Natural killer cell (primary cell): Measurements from ENCODE around the gene ARHGEF16. TPM values are rescaled to one million over a fixed set of nuclear protein-coding genes. Genes with fewer than 3 reads are reported as not detected.

Experiments used
- ATAC-seq, 3 donors: fragments of 150-1000 bp in 2 of 3; fragments of 200-7000 bp in 1 of 3; cut with Tn5 transposase; 1 replicate in 1 of 3; 2 replicates in 2 of 3; pipeline ENCODE4 v1.10.0; 2021; ENCODE audit warnings: mild to moderate bottlenecking in 2 of 3, moderate library complexity in 2 of 3
- DNase-seq, 2 donors: peaks; one replicate each; pipeline versions ENCODE4 v3.0.0 to v3.0.0-alpha.2; 2013 to 2021; ENCODE audit warnings: mixed read lengths in 1 of 2
- H3K27ac ChIP-seq: one replicate; pipeline ENCODE4 v1.5.1; 2013; ENCODE audit warnings: mild to moderate bottlenecking, low read length
- H3K27me3 ChIP-seq: one replicate; pipeline ENCODE4 v1.6.1; 2013; ENCODE audit warnings: low read length; ENCODE audit not compliant: control insufficient read depth, insufficient read depth
- H3K36me3 ChIP-seq: one replicate; pipeline ENCODE4 v1.6.1; 2013; ENCODE audit warnings: low read length; ENCODE audit not compliant: control insufficient read depth, insufficient read depth
- H3K4me1 ChIP-seq: one replicate; pipeline ENCODE4 v1.6.1; 2013; ENCODE audit warnings: low read length; ENCODE audit not compliant: control insufficient read depth, insufficient read depth
- H3K4me3 ChIP-seq: one replicate; pipeline ENCODE4 v1.5.1; 2013; ENCODE audit warnings: low read length
- H3K9me3 ChIP-seq: one replicate; pipeline ENCODE4 v1.6.1; 2013; ENCODE audit warnings: low read length; ENCODE audit not compliant: control insufficient read depth, insufficient read depth
- H3K27ac Mint-ChIP-seq, 2 donors: one replicate each; pipeline ENCODE4 v1.8.0; 2022; ENCODE audit warnings: mild to moderate bottlenecking in 2 of 2, mixed read lengths in 2 of 2, moderate library complexity in 1 of 2
- H3K27me3 Mint-ChIP-seq, 2 donors: one replicate each; pipeline ENCODE4 v1.8.0; 2022; ENCODE audit warnings: low read depth in 2 of 2, mixed read lengths in 2 of 2
- H3K36me3 Mint-ChIP-seq: one replicate; pipeline ENCODE4 v1.8.0; 2022; ENCODE audit warnings: mixed read lengths
- H3K4me1 Mint-ChIP-seq, 2 donors: one replicate each; pipeline ENCODE4 v1.8.0; 2022; ENCODE audit warnings: mixed read lengths in 2 of 2
- H3K4me3 Mint-ChIP-seq: one replicate; pipeline ENCODE4 v1.8.0; 2022; ENCODE audit warnings: mild to moderate bottlenecking, moderate library complexity, mixed read lengths
- H3K9me3 Mint-ChIP-seq, 2 donors: one replicate each; pipeline ENCODE4 v1.8.0; 2022; ENCODE audit warnings: mixed read lengths in 2 of 2
- CTCF ChIP-seq: fragments of 200-600 bp; IDR thresholded peaks from one replicate; pipeline ENCODE4 v1.8.0; 2022; ENCODE audit warnings: antibody characterized with exemption
- WGBS: methylation state at CpG from one replicate; pipeline ENCODE4 v1.1.7; 2013; ENCODE audit warnings: missing lambda C conversion rate; ENCODE audit not compliant: insufficient coverage; 5-methylcytosine and 5-hydroxymethylcytosine counted together
- intact Hi-C: fragments of 100-400 bp; cut with micrococcal nuclease; formaldehyde crosslinking; loops from one replicate; pipeline ENCODE4 v1.14.2; 2022
- total RNA-seq, 4 donors: library from RNA; stranded (reverse); fragments of 120-200 nt in 1 of 4; gene quantifications; one replicate each; pipeline versions ENCODE4 v1.2.3 to v1.2.4, GENCODE V29; 2013 to 2022

Gene ARHGEF16
- total RNA-seq, 3 donors from 2014 or later (not counting 1 experiment from before 2014, with no cell fraction given) = not detected

- H3K36me3 ChIP-seq = no peaks in the 10 kb centered on the region
- Mint-ChIP-seq H3K9me3 (no peaks in the 10 kb centered on the region), H3K27ac (no peak overlapping the region), H3K36me3 (no peaks in the 10 kb centered on the region), H3K4me1 (no peaks in the 10 kb centered on the region), H3K27me3 (no peaks in the 10 kb centered on the region), H3K4me3 (no peak overlapping the region)
- H3K4me3 ChIP-seq = no peak overlapping the region
- DNase-seq (no peak), ATAC-seq (no peak)
- no peaks in the 10 kb centered on the region for H3K9me3 ChIP-seq
- intact Hi-C loops = no loop called here
- no peaks in the 10 kb centered on the region for H3K27me3 ChIP-seq
- no peaks in the 10 kb centered on the region for H3K4me1 ChIP-seq
- TF ChIP-seq CTCF = no peak
- WGBS = 74% methylated on average over 26 of the region's 28 CpGs
- no peak overlapping the region for H3K27ac ChIP-seq
Measured at GRCh38 chr1:3477241-3477995, 23.0 kb downstream of the ARHGEF16 start.

- Mint-ChIP-seq H3K36me3 (no peaks in the 10 kb centered on the region), H3K9me3 (no peaks in the 10 kb centered on the region), H3K4me1 (no peaks in the 10 kb centered on the region), H3K27ac (no peak overlapping the region), H3K4me3 (no peak overlapping the region), H3K27me3 (no peaks in the 10 kb centered on the region)
- ATAC-seq = no peak
- Histone ChIP-seq H3K9me3 (no peaks in the 10 kb centered on the region), H3K36me3 (no peaks in the 10 kb centered on the region), H3K27me3 (no peaks in the 10 kb centered on the region), H3K4me1 (no peaks in the 10 kb centered on the region), H3K4me3 (no peak overlapping the region), H3K27ac (no peak overlapping the region)
- 84% methylated on average over 24 of the region's 24 CpGs for WGBS
- intact Hi-C loops = no loop called here
- no peak for DNase-seq
- no peak for TF ChIP-seq CTCF
Measured at GRCh38 chr1:3478187-3478586, 23.7 kb downstream of the ARHGEF16 start.

GRCh38 chr1:3479511-3480368 lies 25.3 kb downstream of the ARHGEF16 start:
- H3K27ac ChIP-seq = no peak overlapping the region
- H3K9me3 ChIP-seq = no peaks in the 10 kb centered on the region

More at GRCh38 chr1:3479511-3480368, 25.3 kb downstream of the ARHGEF16 start:
- Histone ChIP-seq H3K4me3 (no peak overlapping the region), H3K27me3 (no peaks in the 10 kb centered on the region), H3K4me1 (no peaks in the 10 kb centered on the region), H3K36me3 (no peaks in the 10 kb centered on the region)
- no peak overlapping the region for H3K27ac Mint-ChIP-seq
- intact Hi-C loops = no loop called here
- ATAC-seq (no peak), DNase-seq (no peak)
- TF ChIP-seq CTCF = no peak
- no peaks in the 10 kb centered on the region for H3K9me3 Mint-ChIP-seq
- H3K36me3 Mint-ChIP-seq = no peaks in the 10 kb centered on the region
- H3K4me1 Mint-ChIP-seq = no peaks in the 10 kb centered on the region
- H3K4me3 Mint-ChIP-seq = no peak overlapping the region
- WGBS = 79% methylated on average over 30 of the region's 30 CpGs
- peaks cover 0 to 2% of the 10 kb centered on the region in 2 donors for H3K27me3 Mint-ChIP-seq
